ENCODE data around the gene SRD5A3.

DNA sequence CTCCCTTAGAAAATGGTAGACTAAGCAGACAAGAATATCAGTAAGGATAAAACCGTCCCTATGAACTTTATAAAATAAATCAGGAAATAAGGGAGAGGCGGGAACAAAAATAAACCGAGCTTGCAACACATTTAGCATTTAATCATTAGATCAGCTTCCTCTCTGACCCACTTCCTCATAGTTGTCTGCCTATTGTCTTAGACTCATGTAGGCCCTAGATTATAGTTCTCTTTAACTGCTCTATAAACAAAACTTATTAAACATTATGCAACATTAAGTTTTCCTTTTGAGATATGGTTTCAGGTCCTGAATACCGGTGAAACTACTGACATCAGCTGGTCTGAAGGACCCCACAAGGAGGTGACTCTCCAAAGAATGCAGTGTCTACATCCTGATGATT lies 15.8 kb upstream of the SRD5A3 start:
- TF ChIP-seq, protein P1, sequence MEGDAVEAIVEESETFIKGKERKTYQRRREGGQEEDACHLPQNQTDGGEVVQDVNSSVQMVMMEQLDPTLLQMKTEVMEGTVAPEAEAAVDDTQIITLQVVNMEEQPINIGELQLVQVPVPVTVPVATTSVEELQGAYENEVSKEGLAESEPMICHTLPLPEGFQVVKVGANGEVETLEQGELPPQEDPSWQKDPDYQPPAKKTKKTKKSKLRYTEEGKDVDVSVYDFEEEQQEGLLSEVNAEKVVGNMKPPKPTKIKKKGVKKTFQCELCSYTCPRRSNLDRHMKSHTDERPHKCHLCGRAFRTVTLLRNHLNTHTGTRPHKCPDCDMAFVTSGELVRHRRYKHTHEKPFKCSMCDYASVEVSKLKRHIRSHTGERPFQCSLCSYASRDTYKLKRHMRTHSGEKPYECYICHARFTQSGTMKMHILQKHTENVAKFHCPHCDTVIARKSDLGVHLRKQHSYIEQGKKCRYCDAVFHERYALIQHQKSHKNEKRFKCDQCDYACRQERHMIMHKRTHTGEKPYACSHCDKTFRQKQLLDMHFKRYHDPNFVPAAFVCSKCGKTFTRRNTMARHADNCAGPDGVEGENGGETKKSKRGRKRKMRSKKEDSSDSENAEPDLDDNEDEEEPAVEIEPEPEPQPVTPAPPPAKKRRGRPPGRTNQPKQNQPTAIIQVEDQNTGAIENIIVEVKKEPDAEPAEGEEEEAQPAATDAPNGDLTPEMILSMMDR (IDR thresholded peaks at IDR 0.05) = no peak
- no peak for TF ChIP-seq EP300 (IDR thresholded peaks at IDR 0.05; ENCODE audit: low read depth)
